K562 (cell line): ENCODE measurements around the gene MARS1. TPM values are rescaled to one million over a fixed set of nuclear protein-coding genes. Genes with fewer than 3 reads are reported as not detected.

Source experiments
- CBX3 ChIP-seq, 2 experiments: IDR thresholded peaks; 1 replicate in 1 of 2; 2 replicates in 1 of 2; pipeline ENCODE4 v1.6.1; 2012; ENCODE audit warnings: inconsistent platforms in 2 of 2, low read length in 2 of 2, borderline replicate concordance in 1 of 2, control low read depth in 1 of 2
- CCNT2 ChIP-seq: IDR thresholded peaks from 2 replicates; pipeline ENCODE4 v1.6.1; 2011; ENCODE audit warnings: borderline replicate concordance, low read depth, mild to moderate bottlenecking, moderate library complexity, mixed read lengths, low read length; ENCODE audit not compliant: insufficient read length; ENCODE audit errors: extremely low read depth
- CREB1 ChIP-seq, 2 experiments: sonication (generic) in 1 of 2; formaldehyde crosslinking in 1 of 2; IDR thresholded peaks; 2 replicates each; pipeline versions ENCODE4 v1.6.1 to v1.8.0; 2012 to 2022; ENCODE audit warnings: inconsistent platforms in 1 of 2, mild to moderate bottlenecking in 1 of 2, missing genetic modification reagents in 1 of 2, moderate library complexity in 1 of 2
- CTBP1 ChIP-seq: fragments of 450-650 bp; IDR thresholded peaks from 2 replicates; pipeline ENCODE4 v1.6.1; 2016; ENCODE audit warnings: borderline replicate concordance
- HDAC3 ChIP-seq: fragments of 450-650 bp; IDR thresholded peaks from 2 replicates; pipeline ENCODE4 v1.6.1; 2018; ENCODE audit warnings: borderline replicate concordance, mild to moderate bottlenecking, moderate library complexity; ENCODE audit not compliant: partially characterized antibody
- KDM5B ChIP-seq: fragments of 200-600 bp; sonication (generic); IDR thresholded peaks from 2 replicates; pipeline ENCODE4 v1.6.1; 2012; ENCODE audit warnings: low read depth, mild to moderate bottlenecking, moderate library complexity, low read length, control low read depth, inconsistent platforms; ENCODE audit not compliant: insufficient replicate concordance
- NFRKB ChIP-seq: fragments of 450-650 bp; IDR thresholded peaks from 2 replicates; pipeline ENCODE4 v1.6.1; 2016; ENCODE audit warnings: low read depth
- PHF20 ChIP-seq: fragments of 450-650 bp; IDR thresholded peaks from 2 replicates; pipeline ENCODE4 v1.6.1; 2018; ENCODE audit not compliant: partially characterized antibody
- POLR2G ChIP-seq: fragments of 200-400 bp; formaldehyde crosslinking; IDR thresholded peaks from 2 replicates; pipeline ENCODE4 v1.6.1; 2017; ENCODE audit warnings: low read depth, mild to moderate bottlenecking, antibody characterized with exemption, low read length, moderate library complexity
- SMAD3 ChIP-seq: fragments of 450-650 bp; formaldehyde crosslinking; conservative IDR thresholded peaks from 2 replicates; pipeline ENCODE4 v1.4.0; 2020; ENCODE audit warnings: mild to moderate bottlenecking
- SP1 ChIP-seq: sonication (generic); formaldehyde crosslinking; IDR thresholded peaks from 2 replicates; pipeline ENCODE4 v1.8.1; 2022; ENCODE audit warnings: mild to moderate bottlenecking, missing genetic modification reagents
- ZBTB17 ChIP-seq: fragments of 450-650 bp; formaldehyde crosslinking; IDR thresholded peaks from 2 replicates; pipeline ENCODE4 v1.4.0; 2020; ENCODE audit warnings: mild to moderate bottlenecking
- ZC3H4 ChIP-seq: sonication (generic); formaldehyde crosslinking; IDR thresholded peaks from 2 replicates; pipeline ENCODE4 v1.9.0; 2021; ENCODE audit warnings: missing genetic modification reagents, borderline replicate concordance
- ZNF445 ChIP-seq: fragments of 250-450 bp; sonication (Bioruptor Pico); IDR thresholded peaks from 2 replicates; pipeline ENCODE4 v1.4.0; 2020; ENCODE audit warnings: low read depth, mild to moderate bottlenecking, moderate library complexity
- ZNF586 ChIP-seq: fragments of 450-650 bp; formaldehyde crosslinking; conservative IDR thresholded peaks from 2 replicates; pipeline ENCODE4 v1.4.0; 2020; ENCODE audit warnings: mild to moderate bottlenecking, moderate library complexity
- ZSCAN32 ChIP-seq: fragments of 450-650 bp; formaldehyde crosslinking; IDR thresholded peaks from 2 replicates; pipeline ENCODE4 v1.4.0; 2020; ENCODE audit warnings: mild to moderate bottlenecking, moderate library complexity
- polyA plus RNA-seq, 8 experiments: library from polyadenylated mRNA; depleted of rRNA in 4 of 8; stranded (reverse) in 5 of 8; unstranded in 3 of 8; fragments of >200 nt; fragmentation: Nextera tagmentation in 2 of 8; fragmentation: Illumina TruSeq in 1 of 8; extraction: Ambion mirVana in 2 of 8; extraction: Trizol in 1 of 8; gene quantifications; 2 replicates each; pipeline versions ENCODE4 v1.2.1 to v1.2.3, GENCODE V29; 2011 to 2014; ENCODE audit warnings: inconsistent platforms in 1 of 8, missing spikeins in 1 of 8
- total RNA-seq, 7 experiments: library from RNA; depleted of rRNA in 6 of 7; stranded (reverse); fragments of >200 nt in 6 of 7; fragmentation: Illumina TruSeq in 2 of 7; extraction: Trizol in 2 of 7; gene quantifications; 2 replicates each; pipeline versions ENCODE4 v1.2.1 to v1.2.3, GENCODE V29; 2011 to 2021; ENCODE audit warnings: low replicate concordance in 1 of 7
- TF ChIP-seq, protein P1 (sequence below), 3 experiments: fragments of 200-800 bp in 1 of 3; sonication (Bioruptor generic) in 1 of 3; sonication (generic) in 1 of 3; formaldehyde crosslinking in 1 of 3; IDR thresholded peaks; 2 replicates each; pipeline versions ENCODE4 v1.6.1 to v1.8.0; 2016 to 2022; ENCODE audit warnings: mild to moderate bottlenecking in 2 of 3, missing compliant biosample characterization in 2 of 3, missing genetic modification characterization in 2 of 3, missing genetic modification reagents in 1 of 3
- TF ChIP-seq, protein P2 (sequence below), 2 experiments: fragments of 450-650 bp; IDR thresholded peaks; 2 replicates each; pipeline ENCODE4 v1.6.1; 2018; ENCODE audit warnings: mild to moderate bottlenecking in 2 of 2, low read depth in 1 of 2; ENCODE audit not compliant: partially characterized antibody in 2 of 2
- TF ChIP-seq, protein P3 (sequence below): IDR thresholded peaks from 2 replicates; pipeline ENCODE4 v1.6.1; 2011; ENCODE audit warnings: borderline replicate concordance, low read depth, mild to moderate bottlenecking, moderate library complexity, low read length; ENCODE audit not compliant: insufficient read depth, poor library complexity, severe bottlenecking

Gene MARS1
- total and polyA plus RNA-seq, 9 of the 15 experiments (the other 6 are each of a cell fraction or from before 2014, with no cell fraction given), result 117 to 382 (median 220) TPM

DNA sequence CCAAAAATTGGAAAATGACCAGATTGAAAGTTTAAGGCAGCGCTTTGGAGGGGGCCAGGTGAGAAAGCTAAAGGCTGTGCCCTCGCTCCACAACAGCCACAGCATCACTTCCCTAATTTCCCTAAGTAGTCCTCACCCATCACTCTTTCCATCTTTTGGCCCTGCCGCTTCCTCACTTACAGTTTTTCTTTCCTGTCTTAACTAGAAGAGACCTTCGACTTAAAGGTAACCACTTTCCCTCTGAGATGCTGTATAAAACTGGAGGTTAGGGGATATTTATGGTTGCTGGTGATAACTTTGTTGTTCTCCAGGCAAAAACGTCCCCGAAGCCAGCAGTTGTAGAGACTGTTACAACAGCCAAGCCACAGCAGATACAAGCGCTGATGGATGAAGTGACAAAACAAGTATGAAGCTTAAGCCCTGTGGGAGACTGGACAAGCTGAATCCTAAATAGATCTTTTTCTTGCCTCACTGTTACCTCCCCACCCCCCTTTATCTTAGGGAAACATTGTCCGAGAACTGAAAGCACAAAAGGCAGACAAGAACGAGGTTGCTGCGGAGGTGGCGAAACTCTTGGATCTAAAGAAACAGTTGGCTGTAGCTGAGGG, 28.2 kb downstream of the MARS1 start (continued):
- TF ChIP-seq, protein P1, sequence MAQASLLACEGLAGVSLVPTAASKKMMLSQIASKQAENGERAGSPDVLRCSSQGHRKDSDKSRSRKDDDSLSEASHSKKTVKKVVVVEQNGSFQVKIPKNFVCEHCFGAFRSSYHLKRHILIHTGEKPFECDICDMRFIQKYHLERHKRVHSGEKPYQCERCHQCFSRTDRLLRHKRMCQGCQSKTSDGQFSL (CRISPR knock-in tag; IDR thresholded peaks at IDR 0.05), result 0 out of 2 replicates have a peak, but pooled peaks have one; percentile 25
- TF ChIP-seq, protein P1 (tag; IDR thresholded peaks at IDR 0.05), result no peak
- TF ChIP-seq ZBTB17 (CRISPR knock-in tag) (0 out of 2 replicates have a peak, but pooled peaks have one; percentile 17), CTBP1 (peak; percentile 80), PHF20 (no peak), SP1 (0 out of 2 replicates have a peak, but pooled peaks have one; percentile 0), ZNF586 (peak; percentile 16; the same call in 1 of the 2 replicates), CCNT2 (peak; percentile 23), ZC3H4 (CRISPR knock-in tag) (no peak), SMAD3 (peak; percentile 60; the same call in 1 of the 2 replicates), ZNF445 (CRISPR knock-in tag) (0 out of 2 replicates have a peak, but pooled peaks have one; percentile 12), NFRKB (0 out of 2 replicates have a peak, but pooled peaks have one; percentile 28), POLR2G (peak; percentile 27), KDM5B (peak; percentile 82), CBX3 (IDR thresholded peaks at IDR 0.05; ENCODE audit: borderline replicate concordance in 1 of 2, low read length in 2 of 2) (peak in 1 of 2 experiments; percentile 27; a peak in 1 of 3 replicates), ZSCAN32 (no peak), HDAC3 (peak; percentile 11), CREB1 (IDR thresholded peaks at IDR 0.05) (peak; percentile 36; the same call in 1 of the 2 replicates), CREB1 (CRISPR knock-in tag; IDR thresholded peaks at IDR 0.05) (0 out of 2 replicates have a peak, but pooled peaks have one; percentile 15)
- TF ChIP-seq, protein P2, sequence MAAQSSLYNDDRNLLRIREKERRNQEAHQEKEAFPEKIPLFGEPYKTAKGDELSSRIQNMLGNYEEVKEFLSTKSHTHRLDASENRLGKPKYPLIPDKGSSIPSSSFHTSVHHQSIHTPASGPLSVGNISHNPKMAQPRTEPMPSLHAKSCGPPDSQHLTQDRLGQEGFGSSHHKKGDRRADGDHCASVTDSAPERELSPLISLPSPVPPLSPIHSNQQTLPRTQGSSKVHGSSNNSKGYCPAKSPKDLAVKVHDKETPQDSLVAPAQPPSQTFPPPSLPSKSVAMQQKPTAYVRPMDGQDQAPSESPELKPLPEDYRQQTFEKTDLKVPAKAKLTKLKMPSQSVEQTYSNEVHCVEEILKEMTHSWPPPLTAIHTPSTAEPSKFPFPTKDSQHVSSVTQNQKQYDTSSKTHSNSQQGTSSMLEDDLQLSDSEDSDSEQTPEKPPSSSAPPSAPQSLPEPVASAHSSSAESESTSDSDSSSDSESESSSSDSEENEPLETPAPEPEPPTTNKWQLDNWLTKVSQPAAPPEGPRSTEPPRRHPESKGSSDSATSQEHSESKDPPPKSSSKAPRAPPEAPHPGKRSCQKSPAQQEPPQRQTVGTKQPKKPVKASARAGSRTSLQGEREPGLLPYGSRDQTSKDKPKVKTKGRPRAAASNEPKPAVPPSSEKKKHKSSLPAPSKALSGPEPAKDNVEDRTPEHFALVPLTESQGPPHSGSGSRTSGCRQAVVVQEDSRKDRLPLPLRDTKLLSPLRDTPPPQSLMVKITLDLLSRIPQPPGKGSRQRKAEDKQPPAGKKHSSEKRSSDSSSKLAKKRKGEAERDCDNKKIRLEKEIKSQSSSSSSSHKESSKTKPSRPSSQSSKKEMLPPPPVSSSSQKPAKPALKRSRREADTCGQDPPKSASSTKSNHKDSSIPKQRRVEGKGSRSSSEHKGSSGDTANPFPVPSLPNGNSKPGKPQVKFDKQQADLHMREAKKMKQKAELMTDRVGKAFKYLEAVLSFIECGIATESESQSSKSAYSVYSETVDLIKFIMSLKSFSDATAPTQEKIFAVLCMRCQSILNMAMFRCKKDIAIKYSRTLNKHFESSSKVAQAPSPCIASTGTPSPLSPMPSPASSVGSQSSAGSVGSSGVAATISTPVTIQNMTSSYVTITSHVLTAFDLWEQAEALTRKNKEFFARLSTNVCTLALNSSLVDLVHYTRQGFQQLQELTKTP (IDR thresholded peaks at IDR 0.05; ENCODE audit: low read depth in 1 of 2, partially characterized antibody in 2 of 2), result peak in 1 of 2 experiments; percentile 4
- TF ChIP-seq, protein P3, sequence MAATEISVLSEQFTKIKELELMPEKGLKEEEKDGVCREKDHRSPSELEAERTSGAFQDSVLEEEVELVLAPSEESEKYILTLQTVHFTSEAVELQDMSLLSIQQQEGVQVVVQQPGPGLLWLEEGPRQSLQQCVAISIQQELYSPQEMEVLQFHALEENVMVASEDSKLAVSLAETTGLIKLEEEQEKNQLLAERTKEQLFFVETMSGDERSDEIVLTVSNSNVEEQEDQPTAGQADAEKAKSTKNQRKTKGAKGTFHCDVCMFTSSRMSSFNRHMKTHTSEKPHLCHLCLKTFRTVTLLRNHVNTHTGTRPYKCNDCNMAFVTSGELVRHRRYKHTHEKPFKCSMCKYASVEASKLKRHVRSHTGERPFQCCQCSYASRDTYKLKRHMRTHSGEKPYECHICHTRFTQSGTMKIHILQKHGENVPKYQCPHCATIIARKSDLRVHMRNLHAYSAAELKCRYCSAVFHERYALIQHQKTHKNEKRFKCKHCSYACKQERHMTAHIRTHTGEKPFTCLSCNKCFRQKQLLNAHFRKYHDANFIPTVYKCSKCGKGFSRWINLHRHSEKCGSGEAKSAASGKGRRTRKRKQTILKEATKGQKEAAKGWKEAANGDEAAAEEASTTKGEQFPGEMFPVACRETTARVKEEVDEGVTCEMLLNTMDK, result no peak
